Fibroblast of villous mesenchyme (primary cell): ENCODE data around the gene MSI2. TPM values are rescaled to one million over a fixed set of nuclear protein-coding genes. Genes with fewer than 3 reads are reported as not detected.

ENCODE experiments used
- DNase-seq: peaks from one replicate; pipeline ENCODE4 v3.0.0-alpha.2; 2010; ENCODE audit warnings: low read depth
- H3K4me3 ChIP-seq: 2 replicates; pipeline ENCODE4 v1.5.1; 2011; ENCODE audit warnings: low read depth, mild to moderate bottlenecking, low read length
- CTCF ChIP-seq: IDR thresholded peaks from 2 replicates; pipeline ENCODE4 v1.5.1; 2012; ENCODE audit warnings: low read depth, mild to moderate bottlenecking, low read length; ENCODE audit not compliant: insufficient read depth
- total RNA-seq: library from RNA; depleted of rRNA; stranded (reverse); fragments of >200 nt; gene quantifications from 2 replicates; pipeline ENCODE4 v1.2.3, GENCODE V29; 2012

The MSI2 gene
- total RNA-seq, 1 donor, result 50.1 TPM

GRCh38 chr17:57425903-57426880 lies 169.9 kb downstream of the MSI2 start:
- H3K4me3 ChIP-seq, result no peak overlapping the region
- no peak for TF ChIP-seq CTCF
- DNase-seq, result no peak

- no peak for TF ChIP-seq CTCF
- DNase-seq, result no peak
- no peak overlapping the region for H3K4me3 ChIP-seq
Observed at GRCh38 chr17:57429966-57430365, 173.6 kb downstream of the MSI2 start.

- no peak for DNase-seq
- H3K4me3 ChIP-seq, result no peak overlapping the region
- TF ChIP-seq CTCF, result no peak
Observed at GRCh38 chr17:57431415-57431814, 175.1 kb downstream of the MSI2 start.

GRCh38 chr17:57432507-57433277 lies 176.4 kb downstream of the MSI2 start:
- H3K4me3 ChIP-seq, result no peak overlapping the region
- TF ChIP-seq CTCF, result no peak
- DNase-seq, result no peak

GRCh38 chr17:57433452-57433851 lies 177.1 kb downstream of the MSI2 start:
- DNase-seq, result no peak
- no peak for TF ChIP-seq CTCF
- H3K4me3 ChIP-seq, result no peak overlapping the region

- TF ChIP-seq CTCF, result no peak
- no peak overlapping the region for H3K4me3 ChIP-seq
- DNase-seq, result no peak
Observed at GRCh38 chr17:57434361-57434760, 178.0 kb downstream of the MSI2 start.
